NCI-H2107 treated with DMSO at 0.1 percent for 48 hours (cell line): ENCODE results near the gene ARID3A.

Experiments used
- DNase-seq: peaks from one replicate; lab custom pipeline; 2025; ENCODE audit not compliant: unreplicated experiment; lab: John Stamatoyannopoulos, UW

ARID3A gene

GRCh38 chr19:929203-929890 is 3.5 kb downstream of the ARID3A start:
- no peak for DNase-seq

GRCh38 chr19:929891-930258 is 4.0 kb downstream of the ARID3A start:
- no peak for DNase-seq

GRCh38 chr19:931860-932647 is 6.2 kb downstream of the ARID3A start:
- no peak for DNase-seq

GRCh38 chr19:932648-933552 is 7.1 kb downstream of the ARID3A start:
- no peak for DNase-seq

GRCh38 chr19:933553-933882 is 7.7 kb downstream of the ARID3A start:
- DNase-seq, result no peak

- no peak for DNase-seq
These were observed 8.5 kb downstream of the ARID3A start for GRCh38 chr19:934197-934840.

- no peak for DNase-seq
These were observed 9.1 kb downstream of the ARID3A start for GRCh38 chr19:934865-935479.

- DNase-seq, result no peak
These were observed 10.3 kb downstream of the ARID3A start for GRCh38 chr19:936175-936546.

- DNase-seq, result no peak
These were observed 11.4 kb downstream of the ARID3A start for GRCh38 chr19:937259-937694.

GRCh38 chr19:938233-938923 is 12.5 kb downstream of the ARID3A start:
- no peak for DNase-seq

- no peak for DNase-seq
These were observed 13.6 kb downstream of the ARID3A start for GRCh38 chr19:939439-939838.

- DNase-seq, result no peak
These were observed 14.1 kb downstream of the ARID3A start for GRCh38 chr19:939922-940321.

GRCh38 chr19:940591-941291 is 14.9 kb downstream of the ARID3A start:
- peak; percentile 14 for DNase-seq

GRCh38 chr19:941292-942132 is 15.7 kb downstream of the ARID3A start:
- no peak for DNase-seq

- no peak for DNase-seq
These were observed 16.4 kb downstream of the ARID3A start for GRCh38 chr19:942133-942645.

- no peak for DNase-seq
These were observed 17.8 kb downstream of the ARID3A start for GRCh38 chr19:943551-944170.

- DNase-seq, result no peak
These were observed 18.3 kb downstream of the ARID3A start for GRCh38 chr19:944171-944567.

GRCh38 chr19:944663-945241 is 18.9 kb downstream of the ARID3A start:
- DNase-seq, result no peak
